Choroid plexus epithelial cell (primary cell): ENCODE measurements around the gene SLC2A4RG.

Experiments used
- DNase-seq: peaks from one replicate; pipeline ENCODE4 v3.0.0-alpha.2; 2010; ENCODE audit warnings: low read depth
- H3K4me3 ChIP-seq: 2 replicates; pipeline ENCODE4 v1.5.1; 2011; ENCODE audit warnings: low read depth, mild to moderate bottlenecking, control low read depth, low read length, moderate library complexity
- CTCF ChIP-seq: conservative IDR thresholded peaks from 2 replicates; pipeline ENCODE4 v1.5.1; 2011; ENCODE audit warnings: low read depth, mild to moderate bottlenecking, control low read depth, inconsistent platforms, low read length, moderate library complexity

Gene SLC2A4RG

GRCh38 chr20:63749597-63750508, 10.3 kb downstream of the SLC2A4RG start:
- TF ChIP-seq CTCF, result no peak
- DNase-seq, result no peak
- no peak overlapping the region for H3K4me3 ChIP-seq

- no peak for TF ChIP-seq CTCF
- no peak overlapping the region for H3K4me3 ChIP-seq
- DNase-seq, result no peak
These were observed 11.4 kb downstream of the SLC2A4RG start for GRCh38 chr20:63750807-63751470.

- no peak overlapping the region for H3K4me3 ChIP-seq
- TF ChIP-seq CTCF, result no peak
- no peak for DNase-seq
These were observed 12.1 kb downstream of the SLC2A4RG start for GRCh38 chr20:63751471-63752271.

- H3K4me3 ChIP-seq, result no peak overlapping the region
- no peak for DNase-seq
- TF ChIP-seq CTCF, result no peak
These were observed 13.0 kb downstream of the SLC2A4RG start for GRCh38 chr20:63752411-63753101.

- no peak for TF ChIP-seq CTCF
- H3K4me3 ChIP-seq, result no peak overlapping the region
- DNase-seq, result no peak
These were observed 13.8 kb downstream of the SLC2A4RG start for GRCh38 chr20:63753381-63753780.

- H3K4me3 ChIP-seq, result no peak overlapping the region
- no peak for DNase-seq
- no peak for TF ChIP-seq CTCF
These were observed 14.4 kb downstream of the SLC2A4RG start for GRCh38 chr20:63754008-63754407.
